HFFc6 (cell line): Measurements from ENCODE around the gene C10orf62. TPM values are rescaled to one million over a fixed set of nuclear protein-coding genes. Genes with fewer than 3 reads are reported as not detected.

Experiments
- DNase-seq: peaks from one replicate; pipeline ENCODE4 v3.0.0-alpha.2; 2018
- H3K27ac Mint-ChIP-seq: 2 replicates; pipeline ENCODE4 v1.8.0; 2020; ENCODE audit warnings: mild to moderate bottlenecking, mixed read lengths
- H3K27me3 Mint-ChIP-seq: 2 replicates; pipeline ENCODE4 v1.8.0; 2021; ENCODE audit warnings: mild to moderate bottlenecking, moderate library complexity, mixed read lengths; ENCODE audit not compliant: insufficient read depth
- H3K36me3 Mint-ChIP-seq: 2 replicates; pipeline ENCODE4 v1.8.0; 2021; ENCODE audit warnings: low read depth, mixed read lengths
- H3K4me1 Mint-ChIP-seq: 2 replicates; pipeline ENCODE4 v1.8.0; 2020; ENCODE audit warnings: low read depth, mixed read lengths
- H3K4me3 Mint-ChIP-seq: 2 replicates; pipeline ENCODE4 v1.8.0; 2020; ENCODE audit warnings: mild to moderate bottlenecking, moderate library complexity, mixed read lengths
- H3K9me3 Mint-ChIP-seq: 2 replicates; pipeline ENCODE4 v1.8.0; 2020; ENCODE audit warnings: mild to moderate bottlenecking, mixed read lengths
- CTCF ChIP-seq: fragments of 200-600 bp; sonication (generic); IDR thresholded peaks from 2 replicates; pipeline ENCODE4 v1.5.0; 2021; ENCODE audit warnings: antibody characterized with exemption, mild to moderate bottlenecking
- long read RNA-seq: library from polyadenylated mRNA; unstranded; transcript quantifications from one replicate; pipeline ENCODE4 v2.0.0, GENCODE V29; 2019
- total RNA-seq, 6 experiments: library from RNA; stranded (reverse); fragmentation: NEBNext Ultra II Directional; extraction: Animal tissue kit (Norgen Biotek cat#: 25700); gene quantifications; 2 replicates in 1 of 6; 3 replicates in 5 of 6; pipeline ENCODE4 v1.2.3, GENCODE V29; 2021

C10orf62 gene
- total RNA-seq, result not detected
- long read RNA-seq, result 0 reads

GRCh38 chr10:97589479-97589878 lies at the start of gene C10orf62:
Gene C10orf62, plus strand, starts transcription at chr10:97589721. Its CDS starts 177 bp downstream, at chr10:97589898.
- H3K9me3 Mint-ChIP-seq, result no peaks in the 10 kb centered on the region
- no peak within 1 kb of the TSS for H3K27ac Mint-ChIP-seq
- DNase-seq, result no peak
- H3K4me1 Mint-ChIP-seq, result peaks cover 6% of the 10 kb centered on the region
- peaks cover 2% of the 10 kb centered on the region; the same call in 1 of the 2 replicates for H3K27me3 Mint-ChIP-seq
- no peak for TF ChIP-seq CTCF
- H3K4me3 Mint-ChIP-seq, result no peak within 1 kb of the TSS
- H3K36me3 Mint-ChIP-seq, result no peaks in the 10 kb centered on the region

GRCh38 chr10:97540669-97541500 lies 48.6 kb upstream of the C10orf62 start:
- Mint-ChIP-seq H3K36me3 (no peaks in the 10 kb centered on the region), H3K27me3 (no peaks in the 10 kb centered on the region), H3K4me3 (no peak overlapping the region), H3K9me3 (no peaks in the 10 kb centered on the region), H3K27ac (peak overlapping the region; percentile 79), H3K4me1 (peaks cover 66% of the 10 kb centered on the region)
- no peak; the same call in 1 of the 2 replicates for TF ChIP-seq CTCF
- DNase-seq, result no peak

- Mint-ChIP-seq H3K36me3 (no peaks in the 10 kb centered on the region), H3K27me3 (no peaks in the 10 kb centered on the region), H3K4me1 (peaks cover 71% of the 10 kb centered on the region), H3K27ac (peak overlapping the region; percentile 99), H3K4me3 (peak overlapping the region; percentile 83), H3K9me3 (no peaks in the 10 kb centered on the region)
- TF ChIP-seq CTCF, result no peak
- peak; percentile 80 for DNase-seq
Measured at GRCh38 chr10:97542169-97543024, 47.1 kb upstream of the C10orf62 start.

GRCh38 chr10:97543025-97543546 lies 46.4 kb upstream of the C10orf62 start:
- Mint-ChIP-seq H3K9me3 (no peaks in the 10 kb centered on the region), H3K27me3 (no peaks in the 10 kb centered on the region), H3K4me3 (peak overlapping the region; percentile 83), H3K4me1 (peaks cover 75% of the 10 kb centered on the region), H3K36me3 (no peaks in the 10 kb centered on the region), H3K27ac (peak overlapping the region; percentile 99)
- no peak for TF ChIP-seq CTCF
- peak; percentile 94 for DNase-seq

- no peaks in the 10 kb centered on the region for H3K9me3 Mint-ChIP-seq
- H3K4me3 Mint-ChIP-seq, result no peak overlapping the region
- H3K27ac Mint-ChIP-seq, result no peak overlapping the region
- DNase-seq, result no peak
- peaks cover 66% of the 10 kb centered on the region for H3K4me1 Mint-ChIP-seq
- H3K27me3 Mint-ChIP-seq, result no peaks in the 10 kb centered on the region
- no peaks in the 10 kb centered on the region for H3K36me3 Mint-ChIP-seq
- no peak for TF ChIP-seq CTCF
Measured at GRCh38 chr10:97546456-97547270, 42.9 kb upstream of the C10orf62 start.
